HCT116 (cell line): ENCODE results near the gene MXRA8. TPM values are rescaled to one million over a fixed set of nuclear protein-coding genes. Genes with fewer than 3 reads are reported as not detected.

Source experiments
- ATAC-seq: fragments of 200-7000 bp; cut with Tn5 transposase; 2 replicates; pipeline ENCODE4 v1.9.1; 2020; ENCODE audit warnings: mild to moderate bottlenecking, moderate library complexity
- BruUV-seq: library from RNA; stranded (reverse); fragments of 400-500 nt; replicated peaks from 2 replicates; lab custom pipeline; 2021; lab: Mats Ljungman, UMichigan
- CTCF ChIA-PET: fragments of 300-600 bp; sonication (Branson Sonifier 250); formaldehyde crosslinking; loops from one replicate; lab custom pipeline; 2021; ENCODE audit warnings: antibody characterized with exemption; lab: Charles Lee
- POLR2A ChIA-PET: fragments of 300-600, 350-600 bp; sonication (Branson Sonifier 250); formaldehyde crosslinking; loops from one replicate; lab custom pipeline; 2021; ENCODE audit warnings: antibody characterized with exemption; lab: Charles Lee
- RAD21 ChIA-PET, 2 experiments: fragments of 300-600 bp; sonication (Branson Sonifier 250); formaldehyde crosslinking; loops; one replicate each; lab custom pipeline; 2023; ENCODE audit warnings: low total read pairs in 2 of 2; ENCODE audit not compliant: uncharacterized antibody in 2 of 2, unreplicated experiment in 2 of 2, low non-redundant PET in 1 of 2; lab: Charles Lee
- DNase-seq: peaks from one replicate; pipeline ENCODE4 v3.0.0-alpha.2; 2010; ENCODE audit warnings: low read depth, low spot score
- H2AFZ ChIP-seq: fragments of 200-600 bp; shearing (Covaris generic), sonication (generic); 2 replicates; pipeline ENCODE4 v1.6.1; 2017; ENCODE audit warnings: low read depth, mixed run types, mixed read lengths, antibody characterized with exemption, low read length; ENCODE audit not compliant: poor library complexity, severe bottlenecking
- H3K27ac ChIP-seq: 2 replicates; pipeline ENCODE4 v1.5.1; 2012; ENCODE audit warnings: low read depth, low read length
- H3K27me3 ChIP-seq: fragments of 200-600 bp; sonication (generic); 2 replicates; pipeline ENCODE4 v1.6.1; 2016; ENCODE audit warnings: mixed run types, low read length, mixed read lengths; ENCODE audit not compliant: insufficient read depth
- H3K36me3 ChIP-seq, 2 experiments: fragments of 200-500 bp in 1 of 2; fragments of 200-600 bp in 1 of 2; sonication (Bioruptor generic) in 1 of 2; sonication (generic) in 1 of 2; 2 replicates each; pipeline versions ENCODE4 v1.5.1 to v1.6.1; 2014 to 2016; ENCODE audit warnings: low read length in 2 of 2, inconsistent platforms in 1 of 2, mixed read lengths in 1 of 2, mixed run types in 1 of 2; ENCODE audit not compliant: insufficient read depth in 2 of 2, control insufficient read depth in 1 of 2
- H3K4me1 ChIP-seq, 2 experiments: fragments of 200-600 bp in 1 of 2; sonication (generic) in 1 of 2; 2 replicates each; pipeline versions ENCODE4 v1.5.1 to v1.6.1; 2012 to 2017; ENCODE audit warnings: low read length in 2 of 2, inconsistent platforms in 1 of 2, mild to moderate bottlenecking in 1 of 2, mixed read lengths in 1 of 2, mixed run types in 1 of 2, moderate library complexity in 1 of 2; ENCODE audit not compliant: insufficient read depth in 2 of 2, control insufficient read depth in 1 of 2
- H3K4me2 ChIP-seq: fragments of 200-600 bp; sonication (generic); 2 replicates; pipeline ENCODE4 v1.6.1; 2017; ENCODE audit warnings: mixed run types, low read length, mixed read lengths
- H3K4me3 ChIP-seq, 2 experiments: fragments of 200-600 bp in 1 of 2; sonication (generic) in 1 of 2; replicated peaks in 1 of 2; 2 replicates each; pipeline ENCODE4 v1.5.1; 2011 to 2016; ENCODE audit warnings: low read length in 2 of 2, control low read depth in 1 of 2, low read depth in 1 of 2, mild to moderate bottlenecking in 1 of 2, mixed read lengths in 1 of 2, mixed run types in 1 of 2
- H3K79me2 ChIP-seq: fragments of 200-600 bp; sonication (generic); 2 replicates; pipeline ENCODE4 v1.6.1; 2017; ENCODE audit warnings: mild to moderate bottlenecking, mixed run types, low read length, moderate library complexity, mixed read lengths; ENCODE audit not compliant: insufficient read depth
- H3K9ac ChIP-seq: fragments of 200-600 bp; sonication (generic); 2 replicates; pipeline ENCODE4 v1.6.1; 2016; ENCODE audit warnings: low read length, mixed read lengths
- H3K9me2 ChIP-seq: fragments of 200-600 bp; sonication (generic), shearing (Covaris generic); 2 replicates; pipeline ENCODE4 v1.6.1; 2017; ENCODE audit warnings: mixed run types, mild to moderate bottlenecking, moderate library complexity; ENCODE audit not compliant: insufficient read depth
- H3K9me3 ChIP-seq, 2 experiments: fragments of 200-500 bp in 1 of 2; fragments of 200-600 bp in 1 of 2; sonication (Bioruptor generic) in 1 of 2; sonication (generic) in 1 of 2; 2 replicates each; pipeline ENCODE4 v1.6.1; 2014 to 2017; ENCODE audit warnings: low read length in 2 of 2, mixed read lengths in 2 of 2, inconsistent platforms in 1 of 2, low read depth in 1 of 2, mild to moderate bottlenecking in 1 of 2, mixed run types in 1 of 2, moderate library complexity in 1 of 2; ENCODE audit not compliant: control insufficient read depth in 1 of 2, insufficient read depth in 1 of 2
- H4K20me1 ChIP-seq: fragments of 200-600 bp; sonication (generic), shearing (Covaris generic); 2 replicates; pipeline ENCODE4 v1.6.1; 2017; ENCODE audit warnings: mixed run types, mild to moderate bottlenecking, moderate library complexity; ENCODE audit not compliant: insufficient read depth
- CBX3 ChIP-seq: IDR thresholded peaks from 2 replicates; pipeline ENCODE4 v1.6.1; 2012; ENCODE audit warnings: low read depth
- CTCF ChIP-seq, 3 experiments: fragments of 200-600 bp in 1 of 3; sonication (generic) in 1 of 3; IDR thresholded peaks in 2 of 3; conservative IDR thresholded peaks in 1 of 3; 2 replicates each; pipeline ENCODE4 v1.5.1; 2012 to 2017; ENCODE audit warnings: low read depth in 2 of 3, low read length in 2 of 3, antibody characterized with exemption in 1 of 3, borderline replicate concordance in 1 of 3, control low read depth in 1 of 3, mild to moderate bottlenecking in 1 of 3, mixed read lengths in 1 of 3, mixed run types in 1 of 3, moderate library complexity in 1 of 3; ENCODE audit not compliant: insufficient read depth in 1 of 3
- EGR1 ChIP-seq: IDR thresholded peaks from 2 replicates; pipeline ENCODE4 v1.6.1; 2012; ENCODE audit warnings: low read depth
- EZH2phosphoT487 ChIP-seq: fragments of 200-600 bp; IDR thresholded peaks from 2 replicates; pipeline ENCODE4 v1.6.1; 2018; ENCODE audit warnings: antibody characterized with exemption, borderline replicate concordance
- POLR2A ChIP-seq: IDR thresholded peaks from 2 replicates; pipeline ENCODE4 v1.7.0; 2011; ENCODE audit warnings: borderline replicate concordance; ENCODE audit not compliant: insufficient read depth, insufficient read length; ENCODE audit errors: extremely low read depth
- REST ChIP-seq: IDR thresholded peaks from 2 replicates; pipeline ENCODE4 v1.6.1; 2012; ENCODE audit warnings: low read depth
- SIN3A ChIP-seq: IDR thresholded peaks from 2 replicates; pipeline ENCODE4 v1.6.1; 2012; ENCODE audit warnings: low read depth
- intact Hi-C: fragments of 100-400 bp; cut with micrococcal nuclease; formaldehyde crosslinking; loops from 2 replicates; pipeline ENCODE4 v1.10.0; 2022
- total RNA-seq: library from RNA; stranded (reverse); gene quantifications from one replicate; pipeline ENCODE4 v1.2.1, GENCODE V29; 2021; ENCODE audit not compliant: unreplicated experiment

MXRA8 gene
- total RNA-seq, 1 experiment from 2014 or later: 0.74 TPM

GRCh38 chr1:1320666-1321448 is 37.5 kb downstream of the MXRA8 start:
- TF ChIP-seq POLR2A: no peak
- no peak for TF ChIP-seq CBX3
- TF ChIP-seq CTCF (IDR thresholded peaks at IDR 0.05 in 2 of 3, conservative IDR thresholded peaks at IDR 0.05 in 1 of 3; ENCODE audit: borderline replicate concordance in 1 of 3, insufficient read depth in 1 of 3, low read depth in 2 of 3, low read length in 2 of 3): no peak
- TF ChIP-seq REST: no peak
- no peak for TF ChIP-seq EZH2phosphoT487
- no peak for TF ChIP-seq SIN3A
- TF ChIP-seq EGR1: no peak
- TF ChIP-seq, all 23 proteins: peak for 0
- no peak for ATAC-seq
- BruUV-seq: no TSS peak
- Histone ChIP-seq H3K4me3 (no peak overlapping the region), H3K36me3 (peaks cover 6 to 13% of the 10 kb centered on the region in 2 experiments; a peak in 2 of 4 replicates), H3K4me2 (no peak overlapping the region), H3K27ac (no peak overlapping the region; the same call in 1 of the 2 replicates), H2AFZ (no peak overlapping the region), H4K20me1 (peaks cover 10% of the 10 kb centered on the region; the same call in 1 of the 2 replicates), H3K9me3 (no peaks in the 10 kb centered on the region), H3K27me3 (no peaks in the 10 kb centered on the region), H3K9me2 (no peaks in the 10 kb centered on the region), H3K79me2 (peaks cover 89% of the 10 kb centered on the region), H3K4me1 (peaks cover 31 to 55% of the 10 kb centered on the region in 2 experiments), H3K9ac (no peak overlapping the region)
- ChIA-PET RAD21 (no interaction called here), CTCF (no interaction called here), POLR2A (no interaction called here)
- intact Hi-C loops: no loop called here
- no peak for DNase-seq
